HG03442 (cell line): ENCODE results near the gene ATP8B3.
"Not testable (repeated sequence)": the region's sequence is repeated elsewhere in the genome, so short reads cannot be mapped to it uniquely, and the experiment has no call there.

Experiments
- ATAC-seq: cut with Tn5 transposase; IDR thresholded peaks from one replicate; pipeline ENCODE4 v1.9.1; 2021; ENCODE audit warnings: mild to moderate bottlenecking, moderate library complexity; ENCODE audit not compliant: unreplicated experiment

ATP8B3 gene

DNA sequence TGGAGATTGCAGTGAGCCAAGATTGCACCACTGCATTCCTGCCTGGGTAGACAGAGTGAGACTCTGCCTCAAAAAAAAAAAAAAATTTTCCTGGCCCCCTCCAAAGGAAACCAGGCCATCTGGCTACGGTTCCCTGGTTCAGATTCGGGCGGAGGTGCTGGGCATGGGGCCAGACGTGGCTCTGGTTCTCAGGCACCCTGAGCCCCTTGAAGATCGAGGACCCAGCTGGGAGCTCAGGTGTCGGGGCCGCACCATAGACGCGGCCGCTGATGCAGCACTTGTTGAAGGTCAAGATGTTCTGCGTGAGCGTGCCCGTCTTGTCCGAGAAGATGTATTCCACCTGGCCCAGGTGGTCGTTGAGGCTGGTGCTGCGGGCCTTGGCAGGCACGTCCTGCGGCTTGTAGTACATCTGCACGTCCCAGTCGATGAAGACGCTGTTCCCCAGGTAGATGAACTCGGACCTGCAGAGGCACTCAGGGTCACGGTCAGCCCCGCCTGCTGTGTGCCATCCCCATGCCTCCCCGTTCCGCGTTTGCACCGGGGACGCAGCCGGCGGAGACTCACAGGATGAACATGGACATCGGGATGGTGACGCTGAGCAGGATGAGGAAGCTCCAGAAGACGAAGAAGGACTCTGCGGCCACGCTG is 12.3 kb downstream of the ATP8B3 start:
- no peak for ATAC-seq

DNA sequence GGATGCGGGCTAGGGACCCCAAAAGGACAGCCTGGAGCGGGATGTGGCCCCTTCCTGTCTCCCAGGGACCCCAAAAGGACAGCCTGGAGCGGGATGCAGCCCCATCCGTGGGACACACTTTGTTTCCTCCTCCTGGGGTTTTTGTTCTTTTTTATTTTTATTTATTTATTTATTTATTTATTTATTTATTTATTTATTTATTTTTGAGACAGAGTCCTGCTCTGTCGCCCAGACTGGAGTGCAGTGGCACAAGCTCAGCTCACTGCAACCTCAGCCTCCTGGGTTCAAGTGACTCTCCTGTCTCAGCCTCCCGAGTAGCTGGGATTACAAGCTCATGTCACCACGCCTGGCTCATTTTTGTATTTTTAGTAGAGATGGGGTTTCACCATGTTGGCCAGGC is 14.8 kb downstream of the ATP8B3 start:
- ATAC-seq, result not testable (repeated sequence)

DNA sequence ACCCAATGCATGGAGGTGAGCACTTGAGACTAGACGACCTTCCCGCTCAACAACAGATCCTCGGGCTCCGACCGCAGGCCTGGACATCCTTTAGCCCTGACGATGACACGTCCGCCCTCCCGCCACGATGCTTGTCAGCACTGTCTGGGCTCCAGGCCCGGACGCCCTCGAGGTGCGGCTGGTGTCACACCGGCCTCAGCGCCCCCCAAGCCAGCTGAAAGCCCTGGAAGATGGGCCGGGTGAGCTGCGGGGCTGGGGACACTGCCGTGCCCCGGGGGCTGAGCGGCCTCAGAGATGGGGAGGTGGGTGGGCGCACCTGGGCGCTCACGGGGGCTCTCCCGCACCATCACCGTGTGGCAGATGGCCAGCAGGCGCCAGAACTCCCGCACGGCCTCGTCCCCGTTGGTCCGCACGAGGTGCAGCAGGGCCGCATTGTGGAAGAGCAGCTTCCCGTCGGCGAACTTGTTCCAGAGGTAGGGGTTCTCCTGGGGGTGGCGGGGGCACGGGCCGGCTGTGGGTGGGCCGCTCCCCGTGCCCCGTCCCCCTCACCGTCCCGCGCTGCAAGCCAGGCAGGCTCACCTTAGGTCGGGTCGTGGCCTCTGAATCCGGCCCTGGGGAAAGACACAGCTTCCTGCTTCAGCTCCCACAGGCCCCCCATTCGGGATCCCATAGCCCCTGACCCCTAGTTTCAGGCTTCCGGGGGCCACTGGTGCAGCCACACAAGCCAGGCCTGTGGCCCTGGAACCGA is 15.5 kb downstream of the ATP8B3 start:
- ATAC-seq, result no peak

DNA sequence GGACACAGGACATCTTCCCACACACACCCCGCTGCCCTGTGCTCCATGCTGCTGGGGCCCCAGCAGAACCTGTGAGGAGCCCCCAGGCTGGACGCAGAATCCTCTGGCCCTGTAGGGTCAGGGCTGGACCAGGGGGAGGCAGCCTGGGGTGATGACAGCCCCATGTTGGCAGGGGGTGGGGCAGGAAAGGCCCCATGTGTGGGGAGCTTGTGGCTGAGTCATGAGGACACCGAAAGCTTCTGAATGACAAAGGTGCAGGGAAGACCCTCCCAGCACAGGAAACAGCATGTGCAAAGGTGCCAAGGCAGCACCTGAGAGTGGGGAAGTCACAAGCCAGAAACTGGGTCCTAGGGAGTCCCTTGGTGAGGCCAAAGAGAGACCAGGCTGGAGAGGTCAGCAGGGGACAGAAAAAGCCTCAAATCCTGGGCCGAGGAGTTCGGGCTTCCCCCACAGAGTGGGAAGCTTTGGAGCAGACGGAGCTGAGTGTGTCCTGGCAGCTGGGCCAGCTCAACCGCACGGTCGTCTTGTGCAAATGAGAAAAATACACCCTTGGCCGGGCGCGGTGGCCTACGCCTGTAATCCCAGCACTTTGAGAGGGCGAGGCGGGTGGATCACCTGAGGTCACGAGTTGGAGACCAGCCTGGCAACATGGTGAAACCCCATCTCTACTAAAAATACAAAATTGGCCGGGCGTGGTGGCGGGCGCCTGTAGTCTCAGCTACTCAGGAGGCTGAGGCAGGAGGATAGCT is 17.5 kb downstream of the ATP8B3 start:
- no peak for ATAC-seq

DNA sequence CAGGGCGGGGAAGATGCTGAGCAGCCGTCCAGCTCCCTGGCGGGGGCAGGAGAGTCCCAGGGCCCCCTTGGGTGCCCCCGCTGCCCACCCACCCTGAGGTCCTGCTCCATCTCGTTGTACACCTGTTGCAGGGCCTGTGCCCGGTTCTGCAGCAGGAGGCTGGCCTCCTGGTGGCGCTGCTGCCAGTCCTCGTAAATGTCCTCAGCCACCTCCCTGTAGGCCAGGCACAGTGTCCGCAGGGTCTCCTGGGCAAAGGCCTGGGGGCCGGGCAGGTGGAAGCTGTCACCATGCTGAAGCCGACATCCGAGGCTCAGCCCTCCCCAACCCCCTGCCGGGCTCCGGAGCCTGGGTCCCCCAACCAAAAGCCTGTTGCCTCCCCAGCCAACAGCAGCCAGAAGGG is 20.2 kb downstream of the ATP8B3 start:
- ATAC-seq, result no peak

DNA sequence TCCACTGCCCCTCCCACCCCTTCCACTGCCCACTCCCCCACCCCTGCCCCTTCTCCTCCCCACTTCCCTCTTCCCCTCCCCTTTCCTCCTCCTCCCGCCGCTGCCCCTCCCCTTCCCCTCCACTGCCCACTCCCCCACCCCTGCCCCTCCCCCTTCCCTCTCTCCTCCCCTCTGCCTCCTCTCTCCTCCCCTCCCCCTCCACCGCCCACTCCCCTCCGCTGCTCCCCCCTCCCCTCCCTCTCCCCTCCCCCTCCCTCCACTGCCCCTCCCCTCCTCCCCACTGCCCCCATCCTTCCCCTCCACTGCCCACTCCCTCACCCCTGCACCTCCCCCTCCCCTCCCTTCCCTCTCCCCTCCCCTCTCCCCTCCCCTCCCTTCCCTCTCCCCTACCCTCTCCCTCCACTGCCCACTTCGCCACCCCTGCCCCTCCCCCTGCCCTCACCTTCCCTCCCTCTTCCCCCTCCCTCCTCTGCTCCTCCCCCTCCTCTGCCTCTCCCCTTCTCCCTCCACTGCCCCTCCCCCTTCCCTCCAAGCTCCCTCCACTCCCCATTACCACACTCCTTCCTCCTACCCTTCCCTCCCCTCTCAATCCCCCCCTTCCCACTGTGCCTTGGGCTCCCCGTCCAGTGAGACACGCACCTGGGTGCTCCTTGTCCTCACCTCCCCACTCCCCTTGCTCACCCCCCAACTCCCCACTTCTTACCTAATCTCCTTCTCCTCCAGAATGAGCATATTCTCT is 21.9 kb downstream of the ATP8B3 start:
- ATAC-seq, result no peak

DNA sequence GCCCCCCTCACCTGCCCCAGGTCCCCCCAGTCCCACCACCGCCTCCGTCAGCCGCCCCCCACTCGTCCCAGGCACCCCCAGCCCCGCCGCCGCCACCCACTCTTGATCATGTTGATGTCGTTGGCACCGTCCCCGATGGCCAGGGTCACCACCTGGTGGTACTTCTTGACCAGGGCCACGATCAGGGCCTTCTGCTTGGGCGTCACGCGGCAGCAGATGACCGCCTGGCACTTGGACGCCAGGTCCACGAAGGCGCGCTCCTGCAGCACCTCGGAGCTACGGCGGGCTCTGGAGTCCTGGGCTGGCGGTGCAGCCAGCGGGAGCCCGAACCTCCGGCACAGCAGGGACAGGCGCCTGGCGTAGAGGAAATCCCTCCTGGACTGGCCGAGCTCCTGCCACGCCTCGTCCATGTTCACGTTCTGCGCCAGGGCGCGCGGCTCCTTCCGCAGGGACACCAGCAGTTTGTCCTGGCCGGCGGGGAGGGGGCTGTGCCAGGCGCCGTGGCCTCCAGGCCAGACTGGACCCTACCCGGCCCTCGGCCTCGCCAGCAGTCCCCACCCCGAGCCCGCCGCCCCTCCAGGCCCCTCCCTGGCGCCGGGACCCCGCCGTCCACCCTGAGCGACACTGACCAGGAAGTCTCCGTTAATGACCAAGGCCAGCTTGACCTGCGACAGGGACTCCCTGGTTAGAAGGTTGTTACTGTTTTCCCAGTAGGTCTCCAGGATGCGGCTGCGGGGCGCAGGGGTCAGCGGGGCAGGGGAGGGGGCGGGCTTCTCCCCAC is 22.6 kb downstream of the ATP8B3 start:
- ATAC-seq, result no peak

DNA sequence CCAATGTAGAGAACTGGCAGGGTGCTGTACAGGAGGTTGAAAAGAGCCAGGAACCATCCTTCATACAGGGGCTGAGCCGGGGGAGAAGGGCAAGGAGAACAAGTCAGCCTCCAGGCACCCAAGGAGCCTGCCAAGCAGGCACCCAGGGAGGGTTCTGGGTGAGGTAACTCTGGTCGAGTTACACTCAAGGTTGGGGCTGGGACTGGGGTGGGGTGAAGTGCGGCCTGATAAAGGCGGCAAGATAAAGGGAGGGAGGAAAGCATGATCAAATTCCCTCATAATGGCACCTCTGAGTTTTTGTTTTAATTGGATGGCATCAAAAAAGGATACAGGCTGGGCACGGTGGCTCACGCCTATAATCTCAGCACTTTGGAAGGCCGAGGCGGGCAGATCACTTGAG is 25.0 kb downstream of the ATP8B3 start:
- ATAC-seq, result no peak

DNA sequence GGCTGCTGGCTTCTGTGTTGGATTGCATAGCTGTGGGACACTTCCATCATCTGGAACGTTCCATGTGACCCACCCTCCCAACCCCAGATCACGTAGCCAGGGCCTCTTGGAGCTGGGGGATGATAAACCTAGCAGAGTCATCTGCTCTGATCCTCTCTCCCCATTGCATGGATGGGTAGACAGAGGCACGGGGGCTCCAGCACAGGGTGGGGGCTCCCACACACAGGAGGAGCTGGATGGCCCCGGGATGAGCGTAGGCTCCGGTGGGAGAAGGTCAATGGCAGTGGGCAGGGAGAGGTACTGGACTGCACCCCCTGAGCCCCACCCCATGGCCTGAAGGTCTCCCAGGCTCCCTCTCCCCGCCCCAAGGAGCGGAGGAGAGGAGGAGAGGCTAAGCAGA is 25.4 kb downstream of the ATP8B3 start:
- ATAC-seq, result no peak

DNA sequence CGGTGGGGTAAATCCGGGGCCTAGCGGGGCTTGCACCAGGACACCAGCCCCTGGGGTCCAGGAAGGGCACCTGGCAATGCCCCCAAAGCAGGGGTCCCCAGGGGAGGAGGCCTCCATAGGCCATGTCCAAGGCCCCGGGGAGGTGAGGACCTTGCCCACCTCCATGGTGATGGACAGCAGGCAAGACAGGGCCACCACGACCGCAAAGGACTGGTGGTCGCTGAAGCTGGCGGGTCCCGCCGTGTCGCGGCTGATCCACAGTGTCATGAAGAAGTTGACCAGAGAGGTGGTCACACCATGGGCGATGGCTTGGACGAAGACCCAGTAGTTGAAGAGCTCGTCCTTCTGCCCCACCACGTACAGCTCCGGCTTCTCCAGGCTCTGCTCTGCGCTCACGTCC is 26.8 kb downstream of the ATP8B3 start:
- no peak for ATAC-seq

- no peak for ATAC-seq
Observed at GRCh38 chr19:1783874-1784273, 28.2 kb downstream of the ATP8B3 start.

DNA sequence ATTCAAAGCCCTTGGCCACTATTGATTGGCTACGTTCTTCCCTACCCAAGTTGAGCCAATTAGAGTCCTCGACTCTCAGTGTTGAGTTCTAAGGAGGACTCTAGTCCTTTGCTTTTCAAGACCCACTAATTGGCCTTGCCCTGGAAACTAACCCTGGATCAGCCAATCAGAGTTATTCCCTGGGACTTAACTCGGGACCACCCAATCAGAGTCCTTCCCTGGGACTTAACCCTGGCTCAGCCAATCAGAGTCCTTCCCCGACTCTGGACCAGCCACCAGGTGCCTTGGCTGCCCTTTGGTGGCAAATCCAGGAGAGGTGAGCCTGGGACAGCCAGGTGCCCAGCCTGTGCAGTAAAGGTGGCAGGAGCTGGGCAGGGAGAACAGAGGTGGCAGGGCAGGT is 28.7 kb downstream of the ATP8B3 start:
- ATAC-seq, result no peak

DNA sequence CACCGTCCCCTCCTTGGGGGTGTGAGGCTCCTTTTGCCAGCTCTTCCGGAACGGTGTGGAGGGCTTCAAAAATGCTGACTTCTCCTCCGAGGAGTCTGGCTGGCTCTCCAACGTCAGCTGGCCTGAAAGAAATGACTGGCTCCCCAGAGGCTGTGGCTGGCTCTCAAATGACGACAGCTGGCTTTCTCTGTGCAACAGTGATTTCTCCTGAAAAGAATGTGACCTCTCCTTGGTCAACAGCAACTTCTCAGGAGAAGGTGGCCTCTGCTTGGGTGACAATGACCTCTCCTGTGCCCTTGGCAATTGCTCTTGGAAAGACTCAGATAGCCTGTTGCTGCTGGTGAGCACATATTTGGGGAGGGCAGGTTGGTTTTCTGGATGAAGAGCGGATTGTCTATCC is 29.6 kb downstream of the ATP8B3 start:
- no peak for ATAC-seq

DNA sequence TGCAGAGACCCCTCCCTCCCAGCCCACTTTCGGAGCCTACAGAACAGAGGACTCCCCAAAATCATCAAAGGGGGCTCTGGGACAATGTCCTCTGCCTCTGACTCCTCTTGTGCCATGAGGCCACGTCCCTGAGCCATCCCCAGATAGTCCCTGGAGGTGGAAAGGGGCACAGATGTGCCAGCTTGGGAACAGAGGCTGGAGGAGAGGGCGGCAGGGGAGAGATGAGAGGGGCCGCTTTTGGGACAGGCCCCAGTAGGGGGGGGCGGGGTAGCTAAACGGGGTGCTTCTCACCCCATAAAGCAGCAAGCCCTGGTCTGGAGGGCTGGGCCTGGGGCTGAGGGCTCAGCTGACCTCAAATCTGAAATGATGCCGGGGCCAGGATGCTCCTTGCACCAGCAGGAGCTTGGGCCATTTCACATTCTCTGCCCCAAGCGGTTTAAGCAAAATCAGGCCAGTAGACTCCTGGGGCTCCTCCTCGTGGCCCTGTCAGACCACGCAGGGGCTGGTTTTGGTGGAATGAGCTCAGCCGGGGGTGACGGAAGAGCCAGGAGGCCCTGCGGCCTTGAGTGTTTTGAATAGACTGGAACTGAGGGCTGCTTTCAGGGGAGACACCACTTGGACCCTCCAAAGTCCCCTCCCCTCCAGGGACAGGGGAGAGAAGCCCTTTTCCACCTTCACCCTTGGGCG is 31.7 kb downstream of the ATP8B3 start:
- no peak for ATAC-seq

GRCh38 chr19:1779574-1779973 is 32.5 kb downstream of the ATP8B3 start:
- no peak for ATAC-seq

DNA sequence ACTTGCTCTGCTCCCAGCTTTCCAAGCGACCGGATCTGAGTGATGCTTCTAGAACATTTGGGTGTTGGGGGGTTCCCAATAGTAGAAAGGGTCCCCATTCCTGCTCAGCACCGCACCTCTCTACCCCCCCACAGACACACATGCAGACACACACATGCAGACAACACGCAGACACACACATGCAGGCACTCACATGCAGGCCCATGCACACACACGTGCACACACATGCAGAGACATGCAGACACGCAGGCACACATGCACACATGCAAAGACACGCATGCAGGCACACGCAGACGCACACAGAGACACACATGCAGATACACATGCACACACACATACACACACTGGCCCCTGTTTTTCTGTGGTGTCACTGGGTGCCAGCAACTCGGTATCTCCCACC is 34.9 kb downstream of the ATP8B3 start:
- no peak for ATAC-seq

DNA sequence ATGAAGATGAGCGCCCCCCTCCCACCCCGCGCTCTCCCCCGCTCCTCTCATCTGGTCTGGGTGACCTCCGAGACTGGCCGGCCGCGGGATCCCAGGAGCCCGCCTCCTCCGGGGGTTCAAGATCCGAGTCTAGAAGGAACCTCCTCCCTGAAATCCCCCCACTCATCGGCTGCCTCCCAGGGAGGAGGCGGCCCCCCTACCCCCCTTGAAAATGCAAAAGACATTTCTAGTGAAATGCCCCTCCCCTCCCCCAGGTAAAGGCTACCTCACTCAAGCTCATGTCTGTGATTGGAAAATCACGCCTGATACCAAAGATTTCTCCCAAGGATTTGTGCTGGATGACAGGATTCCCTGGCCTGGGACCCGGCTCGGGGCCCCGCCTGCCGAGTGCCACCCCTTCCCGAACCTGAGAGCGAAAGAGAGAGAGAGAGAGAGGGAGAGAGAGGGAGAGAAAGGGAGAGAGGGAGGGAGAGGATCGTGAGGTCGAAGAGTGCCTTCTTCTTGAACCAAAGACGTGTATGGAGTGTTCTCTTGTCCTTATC is 35.4 kb downstream of the ATP8B3 start:
- no peak for ATAC-seq

DNA sequence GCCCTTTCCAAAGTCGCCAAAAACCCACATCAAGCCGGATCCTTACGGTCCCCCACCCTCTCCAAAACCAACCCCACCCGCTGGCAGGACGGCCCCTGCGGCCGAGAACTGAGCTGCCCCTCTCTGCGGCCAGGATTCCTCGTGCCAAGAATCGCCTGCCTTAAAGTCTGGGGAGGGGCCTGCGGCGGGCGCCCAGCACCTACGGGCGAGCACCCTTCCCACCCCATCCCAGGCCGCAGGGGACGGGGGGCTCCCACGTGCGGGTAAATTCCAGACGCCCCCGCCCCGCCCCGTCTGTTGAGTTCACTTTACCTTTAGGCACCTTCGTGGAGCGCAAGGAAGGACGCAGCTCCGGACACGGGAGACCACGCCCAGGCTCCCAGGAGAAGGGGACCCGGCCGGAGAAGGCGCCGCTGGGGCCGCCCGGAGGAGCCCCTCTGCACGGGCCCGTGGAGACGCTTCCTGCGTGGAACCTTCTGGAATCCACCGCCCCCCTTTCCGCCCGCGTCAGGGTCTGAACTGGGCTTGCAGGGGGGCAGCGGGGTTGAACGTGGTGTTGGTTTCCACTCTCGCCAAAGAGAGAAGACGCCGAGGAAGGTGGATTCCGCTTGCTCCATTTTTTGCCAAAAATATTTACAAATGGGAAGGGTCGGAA is 36.0 kb downstream of the ATP8B3 start:
- ATAC-seq, result no peak
